Measurements from ENCODE around the gene AGAP2. TPM values are rescaled to one million over a fixed set of nuclear protein-coding genes. Genes with fewer than 3 reads are reported as not detected.

AGAP2 gene
- total and polyA plus RNA-seq, 2 of the 13 experiments (the other 11 are each of a cell fraction or from before 2014, with no cell fraction given): 0.38 to 0.45 TPM

GRCh38 chr12:57771873-57772428 lies 33.4 kb upstream of the AGAP2 start, which contains the start of gene METTL1 (continued):
- TF ChIP-seq ZHX2 (IDR thresholded peaks at IDR 0.05; ENCODE audit: low read depth) (peak; percentile 91), ZHX2 (CRISPR knock-in tag; IDR thresholded peaks at IDR 0.05; ENCODE audit: borderline replicate concordance) (no peak), ZNF407 (CRISPR knock-in tag; IDR thresholded peaks at IDR 0.05; ENCODE audit: not compliant biosample characterization) (peak; percentile 79), CREM (IDR thresholded peaks at IDR 0.05) (peak; percentile 98), CREM (CRISPR knock-in tag; IDR thresholded peaks at IDR 0.05) (peak; percentile 81), ZSCAN5A (CRISPR knock-in tag; IDR thresholded peaks at IDR 0.05; ENCODE audit: borderline replicate concordance) (0 out of 2 replicates have a peak, but pooled peaks have one; percentile 84), ZNF143 (CRISPR knock-in tag; IDR thresholded peaks at IDR 0.05) (no peak; the same call in 1 of the 2 replicates), GLI4 (CRISPR knock-in tag; IDR thresholded peaks at IDR 0.05; ENCODE audit: borderline replicate concordance) (no peak; the same call in 1 of the 2 replicates), ZNF557 (CRISPR knock-in tag; IDR thresholded peaks at IDR 0.05) (0 out of 2 replicates have a peak, but pooled peaks have one; percentile 57), FOXP4 (CRISPR knock-in tag; IDR thresholded peaks at IDR 0.05) (peak; percentile 54; the same call in 1 of the 2 replicates), KDM6A (CRISPR knock-in tag; IDR thresholded peaks at IDR 0.05; ENCODE audit: low read depth) (no peak), CEBPG (CRISPR knock-in tag; IDR thresholded peaks at IDR 0.05) (no peak)
